ENCODE data around the gene LRP6.

LRP6 gene

DNA sequence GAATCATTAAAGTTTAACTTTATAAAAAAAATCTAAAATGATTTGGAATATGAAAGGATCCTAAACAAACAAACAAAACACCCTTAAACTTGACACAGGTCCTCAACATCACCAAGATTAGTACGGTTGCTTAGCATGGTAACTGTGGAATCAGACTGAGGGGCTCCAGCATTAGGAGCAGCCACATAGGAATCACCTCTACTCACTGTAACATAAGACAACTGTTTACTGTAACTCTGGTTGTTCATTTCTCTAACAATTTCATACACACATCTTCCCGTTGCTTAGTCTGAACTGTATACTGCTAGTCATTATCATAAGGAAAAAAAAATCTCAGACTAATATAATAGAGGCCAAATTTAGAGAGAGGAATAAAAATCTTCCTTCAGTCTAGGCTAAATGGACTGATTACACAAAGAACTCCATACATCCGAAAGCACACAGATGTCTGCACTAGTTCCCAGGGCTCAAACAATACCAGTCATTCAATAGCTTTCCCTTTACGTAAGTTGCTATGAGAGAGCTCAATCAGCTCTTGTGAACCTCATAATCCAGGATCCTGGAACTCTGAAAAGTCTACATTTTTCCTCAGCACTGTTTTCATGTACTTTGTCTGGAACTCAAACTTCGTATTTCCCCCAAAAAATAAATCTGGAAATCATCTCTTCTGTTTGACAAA lies 26.0 kb downstream of the LRP6 start:
- H3K27me3 ChIP-seq (replicated peaks; ENCODE audit: control insufficient read depth, insufficient read depth, low read length): no peaks in the 10 kb centered on the region
- no peak for DNase-seq (ENCODE audit: extremely low read depth, insufficient read length)
- no peak overlapping the region for H3K4me3 ChIP-seq (replicated peaks; ENCODE audit: low read depth, low read length)
- TF ChIP-seq, protein P1, sequence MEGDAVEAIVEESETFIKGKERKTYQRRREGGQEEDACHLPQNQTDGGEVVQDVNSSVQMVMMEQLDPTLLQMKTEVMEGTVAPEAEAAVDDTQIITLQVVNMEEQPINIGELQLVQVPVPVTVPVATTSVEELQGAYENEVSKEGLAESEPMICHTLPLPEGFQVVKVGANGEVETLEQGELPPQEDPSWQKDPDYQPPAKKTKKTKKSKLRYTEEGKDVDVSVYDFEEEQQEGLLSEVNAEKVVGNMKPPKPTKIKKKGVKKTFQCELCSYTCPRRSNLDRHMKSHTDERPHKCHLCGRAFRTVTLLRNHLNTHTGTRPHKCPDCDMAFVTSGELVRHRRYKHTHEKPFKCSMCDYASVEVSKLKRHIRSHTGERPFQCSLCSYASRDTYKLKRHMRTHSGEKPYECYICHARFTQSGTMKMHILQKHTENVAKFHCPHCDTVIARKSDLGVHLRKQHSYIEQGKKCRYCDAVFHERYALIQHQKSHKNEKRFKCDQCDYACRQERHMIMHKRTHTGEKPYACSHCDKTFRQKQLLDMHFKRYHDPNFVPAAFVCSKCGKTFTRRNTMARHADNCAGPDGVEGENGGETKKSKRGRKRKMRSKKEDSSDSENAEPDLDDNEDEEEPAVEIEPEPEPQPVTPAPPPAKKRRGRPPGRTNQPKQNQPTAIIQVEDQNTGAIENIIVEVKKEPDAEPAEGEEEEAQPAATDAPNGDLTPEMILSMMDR (IDR thresholded peaks at IDR 0.05; ENCODE audit: insufficient read depth, low read length, poor library complexity, severe bottlenecking): no peak
- H3K36me3 ChIP-seq (ENCODE audit: control insufficient read depth, insufficient read depth, low read length): no peaks in the 10 kb centered on the region

DNA sequence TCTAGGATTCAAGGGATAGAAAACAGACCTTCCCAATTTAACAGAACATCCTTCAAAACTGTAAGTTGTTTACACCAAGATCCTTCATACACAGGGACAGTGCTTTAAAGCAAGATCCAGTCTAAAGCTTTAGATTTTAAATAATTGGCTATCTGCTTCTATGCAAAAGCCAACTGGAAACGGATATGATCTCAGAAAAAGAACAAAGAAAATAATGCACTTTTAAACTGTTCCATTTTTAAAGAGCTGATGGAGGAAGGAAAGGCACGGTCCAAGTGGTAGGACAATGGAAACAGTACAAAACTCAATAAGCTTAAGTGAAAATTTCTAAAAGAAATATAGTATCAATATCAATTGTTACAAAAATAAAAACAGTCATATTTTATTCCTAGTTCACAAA lies 27.7 kb downstream of the LRP6 start:
- no peak for DNase-seq (ENCODE audit: extremely low read depth, insufficient read length)
- TF ChIP-seq, protein P1 (IDR thresholded peaks at IDR 0.05; ENCODE audit: insufficient read depth, low read length, poor library complexity, severe bottlenecking): no peak

DNA sequence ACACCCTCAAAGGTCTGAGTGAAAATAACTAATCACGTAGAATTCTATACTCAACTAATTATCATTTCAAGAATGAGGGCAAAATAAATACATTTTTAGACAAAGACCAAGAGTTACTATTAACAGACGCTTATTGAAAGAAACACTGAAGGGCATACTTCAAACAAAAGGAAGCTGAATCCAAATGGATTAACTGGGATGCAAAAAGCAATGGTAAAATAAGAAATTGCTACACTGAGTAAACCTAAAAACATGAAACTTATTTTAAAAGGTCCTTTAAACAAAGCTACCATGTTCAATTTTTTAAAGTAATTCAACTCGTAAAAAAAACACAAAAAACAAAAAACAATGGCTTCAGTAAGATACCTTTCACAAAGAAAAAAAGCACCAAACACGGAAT lies 28.2 kb downstream of the LRP6 start:
- Histone ChIP-seq H3K4me3 (replicated peaks; ENCODE audit: low read depth, low read length) (no peak overlapping the region), H3K36me3 (ENCODE audit: control insufficient read depth, insufficient read depth, low read length) (no peaks in the 10 kb centered on the region), H3K27me3 (replicated peaks; ENCODE audit: control insufficient read depth, insufficient read depth, low read length) (no peaks in the 10 kb centered on the region)
- DNase-seq (ENCODE audit: extremely low read depth, insufficient read length): no peak
- TF ChIP-seq, protein P1 (IDR thresholded peaks at IDR 0.05; ENCODE audit: insufficient read depth, low read length, poor library complexity, severe bottlenecking): no peak

More for the DNA sequence above, 27.7 kb downstream of the LRP6 start:
- Histone ChIP-seq H3K36me3 (ENCODE audit: control insufficient read depth, insufficient read depth, low read length) (no peaks in the 10 kb centered on the region), H3K4me3 (replicated peaks; ENCODE audit: low read depth, low read length) (no peak overlapping the region), H3K27me3 (replicated peaks; ENCODE audit: control insufficient read depth, insufficient read depth, low read length) (no peaks in the 10 kb centered on the region)

DNA sequence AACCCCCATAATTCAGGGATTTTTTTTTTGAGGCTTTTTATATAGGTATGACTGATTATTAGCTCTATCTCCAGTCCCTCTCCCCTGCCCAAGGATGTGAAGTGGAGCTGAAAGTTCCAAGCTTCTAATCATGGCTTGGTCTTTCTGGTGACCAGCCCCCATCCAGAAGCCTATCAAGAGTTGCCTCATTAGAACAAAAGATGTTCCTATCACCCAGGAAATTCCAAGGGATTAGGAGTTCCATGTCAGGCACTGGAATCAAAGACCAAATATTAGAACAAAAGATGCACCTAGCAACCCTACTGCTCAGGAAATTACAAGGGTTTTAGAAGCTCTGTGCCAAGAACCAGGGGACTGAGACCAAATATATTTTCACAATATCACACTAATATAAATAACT lies 29.9 kb downstream of the LRP6 start:
- TF ChIP-seq, protein P1 (IDR thresholded peaks at IDR 0.05; ENCODE audit: insufficient read depth, low read length, poor library complexity, severe bottlenecking): no peak
- no peak for DNase-seq (ENCODE audit: extremely low read depth, insufficient read length)
- Histone ChIP-seq H3K36me3 (ENCODE audit: control insufficient read depth, insufficient read depth, low read length) (no peaks in the 10 kb centered on the region), H3K27me3 (replicated peaks; ENCODE audit: control insufficient read depth, insufficient read depth, low read length) (no peaks in the 10 kb centered on the region), H3K4me3 (replicated peaks; ENCODE audit: low read depth, low read length) (no peak overlapping the region)

DNA sequence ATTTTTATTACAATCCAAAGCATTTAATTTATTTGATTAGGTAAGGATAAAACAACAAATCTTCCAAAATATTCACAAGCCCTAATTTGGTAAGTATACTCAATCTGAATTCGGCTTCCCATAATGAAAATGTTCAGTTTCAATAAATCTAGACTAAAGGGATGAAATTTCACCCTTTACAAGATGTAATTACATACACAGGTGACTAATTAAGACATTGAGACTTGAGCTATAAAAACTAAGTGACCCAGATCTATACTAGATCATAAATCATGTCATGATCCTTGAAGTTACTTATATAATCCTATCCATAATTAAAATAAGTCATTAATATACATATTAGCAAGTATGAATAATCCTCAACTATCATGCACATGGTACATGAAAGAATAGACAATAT lies 36.6 kb downstream of the LRP6 start:
- H3K27me3 ChIP-seq (replicated peaks; ENCODE audit: control insufficient read depth, insufficient read depth, low read length): no peaks in the 10 kb centered on the region
- TF ChIP-seq, protein P1 (IDR thresholded peaks at IDR 0.05; ENCODE audit: insufficient read depth, low read length, poor library complexity, severe bottlenecking): no peak
- DNase-seq (ENCODE audit: extremely low read depth, insufficient read length): no peak
- H3K36me3 ChIP-seq (ENCODE audit: control insufficient read depth, insufficient read depth, low read length): no peaks in the 10 kb centered on the region
- H3K4me3 ChIP-seq (replicated peaks; ENCODE audit: low read depth, low read length): no peak overlapping the region

Data from GM06990 (cell line).